Activated gamma-delta T cell treated with Interleukin-2 at 50 U/mL for 16 hours (primary cell): ENCODE measurements around the gene TDP1.

Experiments
- DNase-seq: peaks from one replicate; pipeline ENCODE4 v3.0.0-alpha.2; 2020

Gene TDP1

GRCh38 chr14:89955745-89956660, at the start of gene TDP1:
TDP1 (plus strand) TSS chr14:89955927; CDS start chr14:89963115, 7,188 bp downstream.
- DNase-seq, result peak; percentile 97

- DNase-seq, result no peak
Measured at GRCh38 chr14:89906000-89906399, 49.7 kb upstream of the TDP1 start.

GRCh38 chr14:89907655-89908054, 48.1 kb upstream of the TDP1 start:
- DNase-seq, result no peak

- DNase-seq, result no peak
Measured at GRCh38 chr14:89908712-89909450, 46.8 kb upstream of the TDP1 start.

- DNase-seq, result no peak
Measured at GRCh38 chr14:89909586-89909985, 46.1 kb upstream of the TDP1 start.

GRCh38 chr14:89910691-89911009, 45.1 kb upstream of the TDP1 start:
- DNase-seq, result no peak

GRCh38 chr14:89911010-89911919, 44.5 kb upstream of the TDP1 start:
- DNase-seq, result no peak

GRCh38 chr14:89912221-89912620, 43.5 kb upstream of the TDP1 start:
- DNase-seq, result no peak

GRCh38 chr14:89912667-89913211, 43.0 kb upstream of the TDP1 start:
- no peak for DNase-seq

- DNase-seq, result peak; percentile 58
Measured at GRCh38 chr14:89915114-89915878, 40.4 kb upstream of the TDP1 start.

- DNase-seq, result no peak
Measured at GRCh38 chr14:89918721-89919120, 37.0 kb upstream of the TDP1 start.

- no peak for DNase-seq
Measured at GRCh38 chr14:89920056-89920455, 35.7 kb upstream of the TDP1 start.

- no peak for DNase-seq
Measured at GRCh38 chr14:89921346-89921745, 34.4 kb upstream of the TDP1 start.

- DNase-seq, result no peak
Measured at GRCh38 chr14:89922031-89922907, 33.5 kb upstream of the TDP1 start.

GRCh38 chr14:89924268-89924667, 31.5 kb upstream of the TDP1 start:
- DNase-seq, result no peak

GRCh38 chr14:89926694-89927093, 29.0 kb upstream of the TDP1 start:
- no peak for DNase-seq

- DNase-seq, result no peak
Measured at GRCh38 chr14:89927186-89927865, 28.4 kb upstream of the TDP1 start.

GRCh38 chr14:89933002-89933401, 22.7 kb upstream of the TDP1 start:
- DNase-seq, result no peak

- no peak for DNase-seq
Measured at GRCh38 chr14:89936654-89937185, 19.0 kb upstream of the TDP1 start.

- no peak for DNase-seq
Measured at GRCh38 chr14:89941830-89942377, 13.8 kb upstream of the TDP1 start.
